Stimulated activated CD4-positive, alpha-beta T cell treated with anti-CD3 and anti-CD28 coated beads, Interleukin-15, amount 100 ng/mL, for 24 hours (primary cell): ENCODE measurements around the gene AAR2.

Experiments
- DNase-seq: peaks from one replicate; pipeline ENCODE4 v3.0.0-alpha.2; 2020

The AAR2 gene

GRCh38 chr20:36262440-36262839 lies 26.2 kb downstream of the AAR2 start:
- no peak for DNase-seq

GRCh38 chr20:36264426-36265246 lies 28.4 kb downstream of the AAR2 start:
- DNase-seq, result no peak

- DNase-seq, result no peak
These were observed 29.9 kb downstream of the AAR2 start for GRCh38 chr20:36266189-36266588.

DNA sequence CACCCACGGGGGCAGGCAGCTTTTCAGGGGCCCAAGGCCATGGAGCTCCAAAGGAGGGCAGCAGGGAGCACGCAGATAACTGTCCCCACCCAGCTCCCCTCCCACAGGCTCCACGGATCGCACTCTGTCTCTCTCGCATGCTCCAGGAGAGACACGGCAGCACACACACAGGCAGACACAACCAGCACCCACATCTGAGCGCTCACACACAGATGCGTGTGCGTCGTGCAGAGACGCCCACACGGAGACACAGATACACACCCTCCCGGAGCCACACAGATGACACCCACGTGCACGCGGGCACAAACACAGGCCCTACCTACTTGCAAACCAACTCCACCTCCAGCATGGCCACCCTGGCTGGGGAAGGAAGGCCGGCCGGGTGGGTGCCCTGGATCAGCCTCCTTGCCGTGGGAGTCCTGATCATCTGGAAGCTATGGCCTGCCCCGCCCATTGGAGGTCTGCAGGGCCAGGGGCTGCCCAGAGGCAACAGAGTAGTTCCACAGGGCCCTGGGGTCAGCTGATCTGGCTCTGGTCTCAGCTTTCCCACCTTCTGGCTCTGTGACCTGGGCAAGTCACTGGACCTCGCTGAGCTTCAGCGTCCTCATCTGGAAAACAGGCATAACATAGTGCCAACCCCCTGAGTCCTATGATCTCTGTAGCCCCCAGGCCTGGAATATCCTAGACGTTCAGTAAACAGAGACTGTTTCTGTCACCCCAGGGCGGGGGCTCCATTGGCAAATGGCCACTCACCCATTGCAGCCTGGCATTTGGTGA lies 31.5 kb downstream of the AAR2 start:
- no peak for DNase-seq

- DNase-seq, result no peak
These were observed 32.4 kb downstream of the AAR2 start for GRCh38 chr20:36268440-36269342.

GRCh38 chr20:36269507-36269906 lies 33.2 kb downstream of the AAR2 start:
- DNase-seq, result no peak

- no peak for DNase-seq
These were observed 34.7 kb downstream of the AAR2 start for GRCh38 chr20:36270744-36271638.

GRCh38 chr20:36271639-36272546 lies 35.6 kb downstream of the AAR2 start:
- no peak for DNase-seq

DNA sequence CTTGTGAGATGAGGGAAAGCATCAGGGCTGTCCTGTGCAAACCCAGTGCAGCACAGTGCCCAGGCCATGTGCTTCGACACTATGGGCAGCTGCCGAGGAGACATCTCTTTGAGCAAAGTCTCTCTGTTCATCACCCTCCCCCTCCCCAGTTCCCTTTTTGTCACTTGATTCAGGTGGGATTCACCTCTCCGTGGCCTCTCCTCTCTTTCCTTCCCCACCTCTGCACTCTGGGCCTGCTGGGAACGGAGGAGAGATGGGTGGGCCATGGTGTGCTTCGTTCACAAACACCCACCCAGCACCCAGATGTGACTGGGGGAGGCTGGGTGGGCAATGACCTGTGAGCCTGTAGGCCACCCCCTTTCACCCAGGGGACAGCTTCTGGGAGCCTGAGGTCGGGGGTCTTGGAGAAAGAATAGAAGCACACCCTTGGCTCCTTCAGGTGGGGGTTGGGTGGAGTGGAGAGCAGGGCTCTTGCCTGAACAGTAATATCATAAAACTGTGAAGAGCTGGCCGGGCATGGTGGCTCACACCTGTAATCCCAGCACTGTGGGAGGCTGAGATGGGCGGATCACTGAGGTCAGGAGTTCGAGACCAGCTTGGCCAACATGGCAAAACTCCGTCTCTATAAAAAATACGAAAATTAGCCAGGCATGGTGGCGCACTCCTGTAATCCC lies 36.4 kb downstream of the AAR2 start:
- DNase-seq, result no peak

DNA sequence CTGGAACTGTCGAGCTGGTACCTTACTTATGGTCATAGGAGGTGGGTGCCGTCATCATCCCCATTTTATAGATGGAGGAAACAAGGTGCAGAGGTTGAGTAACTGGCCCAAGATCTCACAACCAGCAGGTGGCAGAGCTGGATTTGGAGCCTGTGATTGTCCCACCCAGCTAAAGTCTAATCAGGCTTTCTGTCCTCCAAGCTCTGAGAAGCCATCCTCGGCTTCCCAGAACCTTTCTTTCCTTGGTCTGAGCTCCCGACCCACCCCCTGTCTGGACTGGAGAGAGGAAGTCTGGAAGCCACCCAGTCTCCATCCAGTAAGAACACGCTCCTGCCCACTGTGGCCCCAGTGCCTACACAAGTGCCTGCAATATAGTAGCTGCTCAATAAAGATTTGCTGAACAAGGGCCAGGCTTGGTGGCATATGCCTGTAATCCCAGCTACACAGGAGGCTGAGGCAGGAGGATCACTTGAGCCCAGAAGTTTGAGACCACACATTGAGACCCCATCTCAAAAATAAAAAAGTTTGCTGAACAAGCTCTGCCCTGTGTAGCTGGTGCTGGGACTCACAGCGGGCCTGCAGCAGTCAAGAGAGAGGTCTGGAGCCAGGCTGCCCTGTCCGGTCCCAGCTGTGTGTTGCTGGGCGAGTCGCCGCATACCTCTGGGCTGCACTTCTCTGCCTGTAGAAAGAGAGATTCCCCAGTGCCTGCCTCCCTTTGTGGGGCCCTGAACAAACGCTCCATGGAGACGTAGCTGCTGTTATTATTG lies 37.3 kb downstream of the AAR2 start:
- DNase-seq, result peak; percentile 20

DNA sequence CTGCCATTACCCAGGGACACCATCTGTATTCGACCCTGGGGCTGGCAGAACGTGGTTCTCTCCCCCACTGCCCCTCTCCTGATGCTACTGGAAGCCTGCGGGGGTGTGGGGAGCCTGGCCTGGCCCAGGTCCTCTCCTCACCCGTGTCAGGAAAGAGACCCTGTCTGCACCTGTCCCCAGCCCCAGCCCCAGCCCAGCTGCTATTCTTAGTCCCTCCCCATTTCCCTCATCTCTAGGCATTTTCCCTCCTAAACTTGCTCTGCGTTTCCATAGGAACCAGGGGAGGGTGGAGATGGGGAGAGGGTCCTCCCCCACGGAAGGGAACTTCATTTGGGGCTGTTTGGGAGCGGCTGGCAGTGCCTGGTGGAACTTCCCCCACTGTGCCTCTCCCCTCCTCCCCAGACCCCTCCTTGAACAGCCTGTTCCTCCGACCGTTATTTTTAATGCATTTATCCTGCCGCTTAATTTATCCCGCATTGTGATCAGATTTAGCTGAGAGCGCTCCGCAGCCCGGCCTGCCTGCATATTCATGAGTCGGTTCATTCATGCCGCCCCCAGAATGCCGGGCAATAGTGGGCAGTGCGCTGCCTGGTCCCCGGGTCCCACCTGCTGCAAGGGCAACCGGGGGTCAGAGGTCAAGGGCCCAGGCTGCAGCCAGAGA lies 38.0 kb downstream of the AAR2 start:
- DNase-seq, result no peak

GRCh38 chr20:36275011-36275410 lies 38.7 kb downstream of the AAR2 start:
- no peak for DNase-seq

DNA sequence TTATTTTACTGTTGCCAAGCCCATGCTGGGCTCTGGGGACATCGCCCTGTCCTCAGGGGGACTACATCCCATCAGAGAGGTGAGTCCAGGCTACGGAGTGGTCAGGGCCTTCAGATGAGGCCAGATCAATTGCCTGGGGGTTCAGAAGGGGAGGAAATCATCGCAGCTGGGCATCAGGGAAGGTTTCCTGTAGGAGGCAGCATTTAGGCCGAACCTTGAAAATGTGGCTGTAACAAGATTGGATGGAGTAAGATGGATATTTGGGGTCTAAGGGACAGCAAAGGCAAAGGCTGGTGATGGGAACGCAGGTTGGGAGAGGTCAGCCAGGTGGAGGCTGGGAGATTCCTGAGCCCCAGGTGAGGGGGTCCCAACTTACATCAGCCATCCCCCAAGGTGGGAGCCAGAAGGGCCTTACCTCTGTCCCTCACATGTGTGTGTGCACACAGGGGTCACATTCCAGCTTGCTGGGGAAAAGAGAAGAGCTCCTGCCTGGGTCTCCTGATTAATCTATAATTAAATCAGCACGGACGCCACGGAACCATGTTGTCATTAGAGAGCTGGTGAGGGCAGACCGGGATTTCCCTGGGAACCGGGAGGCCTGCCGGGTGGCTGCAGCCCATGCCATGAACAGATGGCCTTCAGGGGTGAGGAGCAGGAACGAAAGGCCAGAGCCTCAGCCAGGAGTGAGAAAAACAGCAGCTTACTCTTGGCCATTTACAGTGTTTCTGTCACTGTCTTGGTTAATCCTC lies 39.3 kb downstream of the AAR2 start:
- DNase-seq, result no peak

- DNase-seq, result no peak
These were observed 41.3 kb downstream of the AAR2 start for GRCh38 chr20:36277546-36277945.

DNA sequence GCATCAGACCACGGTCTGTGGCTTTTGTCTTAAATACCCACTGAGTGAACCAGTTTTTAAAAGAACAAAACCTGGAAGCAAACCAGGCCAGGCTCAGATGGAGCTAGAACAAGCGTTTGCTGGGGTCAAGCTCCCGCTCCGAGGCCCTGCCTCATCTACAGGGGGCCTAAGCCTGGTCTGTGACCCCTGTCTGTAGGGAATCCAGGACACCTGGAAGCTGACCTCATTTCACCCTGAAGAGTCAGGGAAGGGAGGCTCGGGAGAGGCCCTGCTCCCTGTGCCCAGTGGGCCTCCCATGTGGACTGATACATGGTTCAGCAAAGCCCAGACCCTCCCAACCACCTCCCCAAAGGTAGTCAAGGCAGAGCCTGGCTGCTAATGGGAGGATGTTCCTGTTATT lies 43.1 kb downstream of the AAR2 start:
- DNase-seq, result no peak

DNA sequence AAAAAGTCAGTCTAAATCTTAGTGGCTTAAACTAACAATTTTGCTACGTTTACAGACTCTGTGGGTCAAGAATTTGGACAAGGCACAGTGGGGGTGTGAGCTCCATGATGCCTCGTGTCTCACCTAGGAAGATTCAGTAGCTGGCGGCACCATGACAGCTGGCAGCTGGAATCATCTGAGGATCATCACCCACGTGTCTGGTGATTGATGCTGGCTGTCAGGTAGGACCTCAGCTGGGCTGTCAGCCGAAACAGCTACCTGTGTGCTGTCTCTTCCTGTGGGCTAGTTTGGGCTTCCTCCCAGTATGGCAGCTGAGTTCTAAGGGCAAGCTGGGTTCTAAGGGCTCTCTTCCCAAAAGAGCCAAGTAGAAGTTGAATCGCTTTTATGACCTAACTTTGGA lies 43.5 kb downstream of the AAR2 start:
- no peak for DNase-seq

- no peak for DNase-seq
These were observed 45.6 kb downstream of the AAR2 start for GRCh38 chr20:36281785-36282380.

- DNase-seq, result no peak
These were observed 48.5 kb downstream of the AAR2 start for GRCh38 chr20:36284751-36285150.
